Activated T-helper 2 cell treated with anti-CD3 and anti-CD28 coated beads, Interferon-gamma antibody, Interleukin-2, Interleukin-4, amounts not matched to agents 10 μg/mL and 5 μg/mL and 100 μg/mL, durations not matched to agents 14 hours and 24 hours and 36 hours (primary cell): ENCODE data around the gene WAC. TPM values are rescaled to one million over a fixed set of nuclear protein-coding genes. Genes with fewer than 3 reads are reported as not detected.
A peak's percentile ranks its signal among the peaks of the same experiment; 100 is the strongest.
"Not testable (repeated sequence)": the region's sequence is repeated elsewhere in the genome, so short reads cannot be mapped to it uniquely, and the experiment has no call there.

Source experiments
- DNase-seq: peaks from one replicate; pipeline ENCODE4 v3.0.0; 2021; ENCODE audit warnings: low spot score
- H3K27ac Mint-ChIP-seq: one replicate; pipeline ENCODE4 v1.8.0; 2021; ENCODE audit warnings: mixed read lengths
- H3K27me3 Mint-ChIP-seq: one replicate; pipeline ENCODE4 v1.8.0; 2021; ENCODE audit warnings: low read depth, mixed read lengths
- H3K36me3 Mint-ChIP-seq: one replicate; pipeline ENCODE4 v1.8.0; 2021; ENCODE audit warnings: low read depth, mixed read lengths
- H3K4me1 Mint-ChIP-seq: one replicate; pipeline ENCODE4 v1.8.0; 2021; ENCODE audit warnings: low read depth, mixed read lengths
- H3K4me3 Mint-ChIP-seq: one replicate; pipeline ENCODE4 v1.8.0; 2021; ENCODE audit warnings: low read depth, mild to moderate bottlenecking, moderate library complexity, mixed read lengths
- H3K9me3 Mint-ChIP-seq: one replicate; pipeline ENCODE4 v1.8.0; 2021; ENCODE audit warnings: mixed read lengths
- intact Hi-C: fragments of 100-400 bp; cut with micrococcal nuclease; formaldehyde crosslinking; loops from one replicate; pipeline ENCODE4 v1.15.1; 2023
- total RNA-seq: library from RNA; stranded (reverse); gene quantifications from 2 replicates; pipeline ENCODE4 v1.2.3, GENCODE V29; 2022

The WAC gene, protein sequence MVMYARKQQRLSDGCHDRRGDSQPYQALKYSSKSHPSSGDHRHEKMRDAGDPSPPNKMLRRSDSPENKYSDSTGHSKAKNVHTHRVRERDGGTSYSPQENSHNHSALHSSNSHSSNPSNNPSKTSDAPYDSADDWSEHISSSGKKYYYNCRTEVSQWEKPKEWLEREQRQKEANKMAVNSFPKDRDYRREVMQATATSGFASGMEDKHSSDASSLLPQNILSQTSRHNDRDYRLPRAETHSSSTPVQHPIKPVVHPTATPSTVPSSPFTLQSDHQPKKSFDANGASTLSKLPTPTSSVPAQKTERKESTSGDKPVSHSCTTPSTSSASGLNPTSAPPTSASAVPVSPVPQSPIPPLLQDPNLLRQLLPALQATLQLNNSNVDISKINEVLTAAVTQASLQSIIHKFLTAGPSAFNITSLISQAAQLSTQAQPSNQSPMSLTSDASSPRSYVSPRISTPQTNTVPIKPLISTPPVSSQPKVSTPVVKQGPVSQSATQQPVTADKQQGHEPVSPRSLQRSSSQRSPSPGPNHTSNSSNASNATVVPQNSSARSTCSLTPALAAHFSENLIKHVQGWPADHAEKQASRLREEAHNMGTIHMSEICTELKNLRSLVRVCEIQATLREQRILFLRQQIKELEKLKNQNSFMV
- 126 and 130 TPM in 2 replicates for total RNA-seq

GRCh38 chr10:28532337-28533185, at the start of gene WAC:
TSS of gene WAC (plus strand) at chr10:28533118. CDS start at chr10:28533580, 462 bp downstream.
- Mint-ChIP-seq H3K27me3 (no peaks in the 10 kb centered on the region), H3K4me3 (peak within 1 kb of the TSS; percentile 99), H3K27ac (peak within 1 kb of the TSS; percentile 100), H3K36me3 (peaks cover 65% of the 10 kb centered on the region), H3K4me1 (peaks cover 42% of the 10 kb centered on the region), H3K9me3 (peaks cover 3% of the 10 kb centered on the region)
- intact Hi-C loops: loop anchor here (1.0 to 10.0 kb wide), 10 partner anchors 35 to 1672 kb away; partner anchors contain the start of genes ABI1, ACBD5, BAMBI and MASTL
- DNase-seq: peak; percentile 95

DNA sequence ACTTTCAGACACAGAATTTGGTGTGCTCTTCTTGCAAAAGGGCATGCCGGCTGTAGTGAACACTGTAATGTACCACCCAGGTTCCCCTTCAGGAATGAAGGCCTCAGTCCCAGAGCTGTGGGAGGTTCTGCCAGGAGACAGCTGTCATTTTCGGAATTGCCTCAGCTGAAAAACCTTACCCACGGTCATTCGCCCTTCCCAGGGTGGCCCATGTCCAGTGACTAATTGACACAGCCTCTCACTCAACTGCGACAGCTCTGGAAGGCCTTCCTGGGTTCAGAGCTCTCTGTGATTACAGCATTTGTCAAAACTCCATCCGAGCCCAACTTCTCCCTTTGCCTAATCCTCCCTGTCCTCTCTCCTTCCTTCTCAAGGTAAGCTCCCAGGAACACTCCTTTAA, 43.7 kb upstream of the WAC start:
- H3K27ac Mint-ChIP-seq: no peak overlapping the region
- intact Hi-C loops: no loop called here

GRCh38 chr10:28490256-28490865, 42.6 kb upstream of the WAC start:
- DNase-seq, H3K4me1 Mint-ChIP-seq, H3K27ac Mint-ChIP-seq, H3K36me3 Mint-ChIP-seq, H3K4me3 Mint-ChIP-seq, intact Hi-C loops, H3K9me3 Mint-ChIP-seq: not testable (repeated sequence)
- peaks cover 13% of the 10 kb centered on the region for H3K27me3 Mint-ChIP-seq

More for the DNA sequence above, 43.7 kb upstream of the WAC start:
- no peaks in the 10 kb centered on the region for H3K9me3 Mint-ChIP-seq
- peaks cover 2% of the 10 kb centered on the region for H3K4me1 Mint-ChIP-seq
- DNase-seq: no peak
- H3K4me3 Mint-ChIP-seq: no peak overlapping the region
- H3K27me3 Mint-ChIP-seq: peaks cover 8% of the 10 kb centered on the region
- no peaks in the 10 kb centered on the region for H3K36me3 Mint-ChIP-seq

DNA sequence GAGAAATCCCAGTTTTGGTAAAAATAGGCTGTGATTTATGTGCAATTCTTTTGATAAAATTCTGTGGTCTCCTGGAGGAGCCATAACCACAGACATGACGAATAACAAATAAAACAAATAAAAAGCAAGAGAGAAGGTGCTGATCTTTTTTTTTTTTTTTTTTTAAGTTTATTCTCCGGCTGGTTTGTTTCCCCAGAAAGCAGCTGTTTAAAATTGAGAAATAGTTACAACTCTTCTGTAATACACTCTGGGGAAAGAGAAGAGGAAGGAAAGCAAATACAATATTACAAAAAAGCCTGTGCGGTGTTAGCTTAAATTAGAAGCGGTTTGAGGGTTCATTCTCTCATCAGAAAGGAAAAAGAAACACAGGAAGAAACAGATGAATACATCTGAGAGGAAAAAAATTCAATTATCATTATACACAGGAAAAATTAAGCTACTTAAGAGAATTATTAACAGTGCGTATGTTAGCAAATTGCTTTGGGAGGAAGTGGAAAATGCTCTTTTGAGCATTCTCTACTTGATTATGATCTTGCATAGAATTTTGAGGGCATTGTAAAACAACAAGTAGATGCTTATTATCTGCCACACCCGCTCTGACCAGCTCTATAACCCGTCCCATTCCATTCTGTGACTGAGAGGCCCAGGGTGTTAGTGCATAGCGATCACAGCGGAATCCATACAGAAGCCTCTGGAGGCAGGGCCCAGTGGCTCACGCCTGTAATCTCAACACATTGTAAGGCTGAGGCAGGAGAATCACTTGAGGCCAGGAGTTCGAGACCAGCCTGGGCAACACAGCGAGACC, 40.6 kb upstream of the WAC start:
- no peak overlapping the region for H3K4me3 Mint-ChIP-seq
- no peaks in the 10 kb centered on the region for H3K9me3 Mint-ChIP-seq
- no peaks in the 10 kb centered on the region for H3K36me3 Mint-ChIP-seq
- no peaks in the 10 kb centered on the region for H3K4me1 Mint-ChIP-seq
- intact Hi-C loops: no loop called here
- DNase-seq: no peak
- peaks cover 14% of the 10 kb centered on the region for H3K27me3 Mint-ChIP-seq
- no peak overlapping the region for H3K27ac Mint-ChIP-seq

DNA sequence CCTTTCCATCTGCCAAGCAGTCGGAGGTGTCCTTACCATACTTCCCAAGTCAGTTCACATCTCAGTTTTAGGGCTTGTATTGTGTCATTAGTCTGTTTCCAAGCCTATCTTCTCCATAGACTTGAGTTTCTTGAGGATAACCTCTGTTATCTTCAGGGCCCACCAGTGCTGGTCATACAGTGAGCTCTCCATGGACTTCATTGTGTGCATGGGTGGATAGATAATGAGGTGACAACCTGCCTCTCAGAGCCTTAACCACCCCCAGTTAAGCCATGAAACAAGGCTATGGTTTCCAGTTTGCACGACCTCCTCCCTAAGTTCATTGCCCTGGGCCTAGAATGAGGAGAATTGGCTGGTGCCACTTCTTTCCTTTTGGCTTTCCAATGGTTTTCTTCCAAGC, 38.5 kb upstream of the WAC start:
- DNase-seq: no peak
- Mint-ChIP-seq H3K36me3 (no peaks in the 10 kb centered on the region), H3K4me1 (no peaks in the 10 kb centered on the region), H3K9me3 (no peaks in the 10 kb centered on the region), H3K27me3 (peaks cover 19% of the 10 kb centered on the region), H3K4me3 (no peak overlapping the region), H3K27ac (no peak overlapping the region)
- intact Hi-C loops: no loop called here

- DNase-seq: no peak
- no peaks in the 10 kb centered on the region for H3K36me3 Mint-ChIP-seq
- H3K4me1 Mint-ChIP-seq: no peaks in the 10 kb centered on the region
Measured at GRCh38 chr10:28495084-28495483, 37.8 kb upstream of the WAC start.

DNA sequence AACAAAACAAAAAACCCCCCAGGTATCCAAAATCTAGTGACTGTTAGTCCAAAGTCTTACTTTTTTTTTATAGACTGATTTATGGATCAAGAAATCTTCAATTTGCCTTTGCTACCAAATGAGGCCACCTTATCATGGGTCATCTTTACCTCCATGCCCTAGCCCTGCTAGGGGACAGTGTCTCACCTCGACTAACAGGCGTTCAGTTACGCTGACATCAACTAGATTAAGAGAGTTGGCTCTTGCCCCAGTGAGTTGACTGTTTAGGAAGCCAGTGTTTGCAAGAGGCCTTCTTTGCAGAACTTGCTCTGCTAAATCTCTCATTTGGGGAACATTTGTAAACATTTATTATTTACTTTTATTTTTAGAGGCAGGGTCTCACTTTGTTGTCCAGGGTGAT, 36.9 kb upstream of the WAC start:
- no peak overlapping the region for H3K27ac Mint-ChIP-seq
- peaks cover 14% of the 10 kb centered on the region for H3K27me3 Mint-ChIP-seq
- H3K36me3 Mint-ChIP-seq: no peaks in the 10 kb centered on the region
- H3K4me1 Mint-ChIP-seq: no peaks in the 10 kb centered on the region
- no peak overlapping the region for H3K4me3 Mint-ChIP-seq
- no peaks in the 10 kb centered on the region for H3K9me3 Mint-ChIP-seq
- DNase-seq: no peak
- intact Hi-C loops: no loop called here

More at GRCh38 chr10:28495084-28495483, 37.8 kb upstream of the WAC start:
- Mint-ChIP-seq H3K9me3 (no peaks in the 10 kb centered on the region), H3K27ac (no peak overlapping the region), H3K4me3 (no peak overlapping the region), H3K27me3 (peaks cover 18% of the 10 kb centered on the region)
- intact Hi-C loops: no loop called here

DNA sequence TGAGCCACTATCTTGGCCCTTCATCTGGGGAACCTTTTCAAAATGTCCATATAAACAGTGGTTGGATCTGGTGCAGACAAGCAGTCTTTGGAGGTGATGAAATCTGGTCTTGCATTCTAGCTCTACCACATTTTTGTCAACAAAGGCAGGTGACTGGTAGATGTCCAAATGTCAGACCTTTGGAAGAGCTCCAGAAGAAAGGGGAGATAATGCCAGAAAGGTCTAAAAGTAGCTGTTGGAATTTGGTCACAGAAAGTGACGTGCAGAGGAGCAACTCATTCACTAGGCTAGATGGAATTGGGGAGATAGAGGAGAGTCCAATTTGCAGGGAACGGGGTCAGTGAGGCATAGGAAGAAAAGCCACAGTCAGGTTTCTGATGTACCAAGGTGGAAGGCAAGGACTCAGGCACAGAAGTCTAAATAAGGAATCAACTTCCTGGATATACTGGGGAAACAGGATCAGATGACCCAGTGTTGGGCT, 36.4 kb upstream of the WAC start:
- no peaks in the 10 kb centered on the region for H3K4me1 Mint-ChIP-seq
- no peak for DNase-seq
- no peak overlapping the region for H3K27ac Mint-ChIP-seq
- no peak overlapping the region for H3K4me3 Mint-ChIP-seq
- intact Hi-C loops: no loop called here
- H3K27me3 Mint-ChIP-seq: peaks cover 12% of the 10 kb centered on the region
- no peaks in the 10 kb centered on the region for H3K9me3 Mint-ChIP-seq
- H3K36me3 Mint-ChIP-seq: no peaks in the 10 kb centered on the region

DNA sequence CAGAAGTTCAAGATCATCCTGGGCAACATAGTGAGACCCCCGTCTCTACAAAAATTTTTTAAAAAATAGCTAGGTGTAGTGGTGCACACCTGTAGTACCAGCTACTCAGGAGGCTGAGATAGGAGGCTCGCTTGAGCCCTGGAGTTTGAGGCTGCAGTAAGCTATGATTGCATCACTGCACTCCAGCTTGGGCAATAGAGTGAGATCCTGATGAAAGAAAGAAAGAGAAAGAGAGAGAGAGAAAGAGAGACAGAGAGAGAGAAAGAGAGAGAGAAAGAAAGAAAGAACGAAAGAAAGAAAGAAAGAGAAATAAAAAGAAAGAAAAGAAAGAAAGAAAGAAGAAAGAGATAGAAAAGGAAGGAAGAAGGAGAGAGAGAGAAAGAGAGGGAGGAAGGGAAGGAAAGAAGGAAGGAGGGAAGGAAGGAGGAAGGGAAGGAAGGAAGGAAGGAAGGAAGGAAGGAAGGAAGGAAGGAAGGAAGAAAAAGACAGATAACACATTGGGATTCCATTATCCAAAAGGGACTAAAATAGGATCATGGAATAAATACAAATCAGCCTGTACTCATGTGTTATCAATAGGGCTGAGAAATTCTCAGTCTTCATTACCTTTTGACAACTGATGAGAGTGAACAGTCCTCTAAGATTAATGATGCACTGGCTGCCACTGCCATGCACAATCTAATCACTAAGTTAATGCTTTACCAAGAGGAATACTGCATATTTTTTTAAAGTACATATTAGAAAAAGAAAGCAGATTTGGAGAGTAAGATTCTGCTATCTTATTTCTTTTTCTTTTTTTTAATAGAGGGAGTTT, 35.4 kb upstream of the WAC start:
- no peak for DNase-seq
- H3K4me1 Mint-ChIP-seq: no peaks in the 10 kb centered on the region
- H3K27ac Mint-ChIP-seq: no peak overlapping the region
- no peak overlapping the region for H3K4me3 Mint-ChIP-seq
- peaks cover 11% of the 10 kb centered on the region for H3K27me3 Mint-ChIP-seq
- H3K36me3 Mint-ChIP-seq: no peaks in the 10 kb centered on the region
- intact Hi-C loops: no loop called here
- H3K9me3 Mint-ChIP-seq: no peaks in the 10 kb centered on the region

- H3K36me3 Mint-ChIP-seq, H3K27ac Mint-ChIP-seq, H3K27me3 Mint-ChIP-seq, DNase-seq, H3K9me3 Mint-ChIP-seq, H3K4me3 Mint-ChIP-seq, intact Hi-C loops, H3K4me1 Mint-ChIP-seq: not testable (repeated sequence)
Measured at GRCh38 chr10:28500203-28500602, 32.7 kb upstream of the WAC start.

GRCh38 chr10:28503114-28503513, 29.8 kb upstream of the WAC start:
- no peak for DNase-seq
- H3K9me3 Mint-ChIP-seq: no peaks in the 10 kb centered on the region
- intact Hi-C loops: no loop called here

More at GRCh38 chr10:28503114-28503513, 29.8 kb upstream of the WAC start:
- Mint-ChIP-seq H3K4me1 (no peaks in the 10 kb centered on the region), H3K36me3 (no peaks in the 10 kb centered on the region), H3K27me3 (peaks cover 3% of the 10 kb centered on the region), H3K27ac (no peak overlapping the region), H3K4me3 (no peak overlapping the region)
